ENCODE measurements around the gene LRRIQ3.

DNA sequence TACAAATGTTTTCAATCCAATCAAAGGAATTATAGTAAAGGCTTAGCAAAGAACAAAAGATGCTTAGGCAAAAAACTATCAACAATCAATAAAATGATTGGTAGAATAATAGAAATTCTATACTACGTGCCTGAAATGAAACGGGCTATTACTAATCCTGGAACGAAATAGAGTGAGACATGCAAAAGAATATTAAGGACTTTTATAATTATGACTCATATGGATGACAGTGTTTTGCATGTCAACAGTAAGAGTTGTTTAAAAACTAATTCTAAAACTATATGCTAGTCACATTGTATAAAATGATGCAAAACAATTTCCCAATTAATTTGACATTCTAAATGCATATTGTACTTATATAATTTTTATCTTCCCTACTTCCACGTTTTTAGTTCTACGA, 35.6 kb downstream of the LRRIQ3 start:
- TF ChIP-seq, protein P1, sequence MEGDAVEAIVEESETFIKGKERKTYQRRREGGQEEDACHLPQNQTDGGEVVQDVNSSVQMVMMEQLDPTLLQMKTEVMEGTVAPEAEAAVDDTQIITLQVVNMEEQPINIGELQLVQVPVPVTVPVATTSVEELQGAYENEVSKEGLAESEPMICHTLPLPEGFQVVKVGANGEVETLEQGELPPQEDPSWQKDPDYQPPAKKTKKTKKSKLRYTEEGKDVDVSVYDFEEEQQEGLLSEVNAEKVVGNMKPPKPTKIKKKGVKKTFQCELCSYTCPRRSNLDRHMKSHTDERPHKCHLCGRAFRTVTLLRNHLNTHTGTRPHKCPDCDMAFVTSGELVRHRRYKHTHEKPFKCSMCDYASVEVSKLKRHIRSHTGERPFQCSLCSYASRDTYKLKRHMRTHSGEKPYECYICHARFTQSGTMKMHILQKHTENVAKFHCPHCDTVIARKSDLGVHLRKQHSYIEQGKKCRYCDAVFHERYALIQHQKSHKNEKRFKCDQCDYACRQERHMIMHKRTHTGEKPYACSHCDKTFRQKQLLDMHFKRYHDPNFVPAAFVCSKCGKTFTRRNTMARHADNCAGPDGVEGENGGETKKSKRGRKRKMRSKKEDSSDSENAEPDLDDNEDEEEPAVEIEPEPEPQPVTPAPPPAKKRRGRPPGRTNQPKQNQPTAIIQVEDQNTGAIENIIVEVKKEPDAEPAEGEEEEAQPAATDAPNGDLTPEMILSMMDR (IDR thresholded peaks at IDR 0.05) = no peak
- TF ChIP-seq POLR2A (IDR thresholded peaks at IDR 0.05) = no peak

All from right lobe of liver (tissue), 4 donors.